Activated naive CD4-positive, alpha-beta T cell treated with Interleukin-2 at 50 U/mL for 16 hours (primary cell): ENCODE measurements around the gene EMC9.

Experiments
- DNase-seq: peaks from one replicate; pipeline ENCODE4 v3.0.0-alpha.2; 2020

EMC9 gene

GRCh38 chr14:24147761-24148428, 6.5 kb upstream of the EMC9 start:
- no peak for DNase-seq

DNA sequence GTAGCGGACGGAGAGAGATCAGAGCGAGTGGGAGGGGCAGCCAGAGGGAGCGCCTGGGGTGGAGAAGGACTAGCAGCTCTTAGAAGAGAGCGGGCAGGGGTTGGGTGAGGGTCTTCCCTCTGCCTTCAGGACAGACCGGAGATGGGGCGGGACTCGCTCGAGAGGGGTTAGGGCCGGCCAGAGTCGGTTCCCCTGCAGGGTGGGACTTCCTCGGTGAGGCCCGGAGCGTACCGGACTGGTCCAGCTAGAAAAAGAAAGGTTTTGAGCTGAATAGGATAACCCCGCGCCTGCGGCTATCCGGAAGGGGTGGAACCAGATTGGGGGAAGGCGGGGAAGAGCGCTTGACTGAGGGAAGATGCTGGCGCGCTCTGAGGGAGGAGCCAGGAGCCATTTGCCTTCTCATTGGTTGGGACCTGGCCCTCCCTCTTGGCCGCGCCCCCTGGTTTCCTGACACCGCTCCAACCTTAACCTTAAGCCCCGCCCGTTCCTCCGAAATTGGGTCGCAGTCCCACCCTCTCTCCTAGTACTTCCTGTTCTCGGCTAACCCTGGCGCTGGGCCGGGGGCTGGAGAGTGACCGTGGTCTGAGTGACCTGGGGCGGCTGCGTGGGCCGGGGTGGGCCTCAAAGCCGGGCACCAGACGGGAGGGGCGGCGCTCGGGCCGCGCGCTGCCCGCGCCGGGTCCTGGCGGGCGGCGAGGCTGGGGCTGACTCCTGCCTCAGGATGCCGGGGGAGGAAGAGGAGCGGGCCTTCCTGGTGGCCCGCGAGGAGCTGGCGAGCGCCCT, 5.8 kb upstream of the EMC9 start, which contains the start of gene RNF31:
Gene RNF31, plus strand, starts transcription at position 521 of the 783 bp plus-strand sequence. Its CDS starts 201 bp downstream, at position 722.
- peak; percentile 99 for DNase-seq

DNA sequence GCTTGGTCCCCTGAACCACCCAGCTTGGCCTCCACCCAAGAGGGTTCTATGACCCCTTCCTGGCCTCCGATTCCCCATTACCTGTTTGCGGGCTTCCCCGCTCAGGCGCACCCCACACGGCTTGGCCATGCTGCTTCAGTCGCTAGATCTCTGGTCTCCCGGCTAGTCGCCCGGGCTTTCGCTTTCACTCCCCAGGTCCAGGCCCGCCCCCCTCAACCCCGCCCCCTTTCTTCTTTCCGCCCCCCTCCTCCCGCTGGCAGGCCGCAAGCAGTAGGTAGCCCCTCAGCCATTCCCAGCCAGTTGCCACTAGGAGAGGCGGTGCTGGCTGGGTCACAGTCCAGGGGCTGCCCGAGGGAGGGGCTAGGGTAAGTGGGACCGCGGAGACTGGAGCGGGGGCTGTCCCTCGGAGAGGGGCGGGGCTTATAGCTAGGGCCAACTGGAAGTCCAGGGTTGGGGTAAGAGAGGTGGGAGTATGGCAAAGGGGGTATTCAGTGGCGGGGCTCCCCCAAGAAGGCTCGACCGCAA, 5.1 kb upstream of the EMC9 start, which contains the start of gene PSME2:
Gene PSME2, minus strand, starts transcription at position 158 of the 525 bp plus-strand sequence. Its CDS starts 29 bp downstream, at position 129.
- DNase-seq: peak; percentile 88

DNA sequence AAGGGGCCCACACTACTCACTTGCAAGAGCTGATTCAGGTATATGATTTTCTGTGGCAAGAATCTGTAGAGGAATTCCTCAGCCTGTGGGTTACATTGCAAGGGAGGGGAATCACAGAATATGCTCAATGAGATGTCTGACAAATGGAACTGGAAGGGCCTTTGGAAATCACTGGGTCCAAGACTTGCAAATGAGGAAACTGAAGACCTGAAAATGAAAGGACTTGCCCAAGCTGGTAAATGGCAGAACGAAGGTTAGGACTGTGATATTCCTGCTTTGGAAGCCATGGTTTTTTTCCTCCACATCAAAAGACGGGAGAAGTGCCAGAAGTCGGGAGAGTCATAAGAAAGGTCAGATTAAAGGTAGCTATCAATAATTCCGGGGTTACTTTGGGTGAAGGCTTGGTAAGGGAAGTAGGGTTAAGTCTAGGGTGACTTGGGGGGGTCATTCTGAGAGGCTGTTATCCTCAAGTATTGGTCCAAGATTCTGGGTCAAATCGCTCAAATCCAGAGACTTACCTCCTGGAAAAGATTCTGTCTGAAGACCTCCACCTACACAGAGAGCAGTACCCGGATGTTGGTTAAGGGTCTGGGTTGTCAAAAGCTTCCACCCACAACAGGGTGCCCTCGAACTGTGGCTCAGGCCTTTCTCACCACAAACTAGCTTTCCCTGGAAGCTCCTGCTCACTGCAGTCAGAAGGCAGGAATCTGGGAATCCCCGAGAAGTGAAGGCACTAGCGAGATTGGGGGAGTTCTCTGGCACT, 4.5 kb upstream of the EMC9 start:
- no peak for DNase-seq

- no peak for DNase-seq
These were observed 3.8 kb upstream of the EMC9 start for GRCh38 chr14:24145219-24145618.

DNA sequence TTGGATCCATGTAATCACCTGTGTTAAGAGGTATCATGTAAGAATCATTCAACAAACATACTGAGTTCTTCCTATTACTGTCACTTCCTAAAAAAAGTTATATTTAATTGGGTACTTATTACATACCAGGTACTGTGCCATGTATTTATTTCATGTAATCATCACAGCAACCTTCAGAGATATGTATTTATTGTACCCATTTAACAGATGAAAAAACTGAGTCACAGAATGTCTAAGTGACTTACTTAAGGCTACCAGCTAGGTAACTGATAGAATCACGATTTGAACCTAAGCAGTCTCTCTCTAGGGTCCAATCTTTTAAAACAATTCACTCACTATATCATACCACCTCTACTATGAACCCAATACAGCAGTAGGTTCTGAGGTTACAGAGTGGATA, 3.1 kb upstream of the EMC9 start:
- no peak for DNase-seq

- no peak for DNase-seq
These were observed 2.1 kb upstream of the EMC9 start for GRCh38 chr14:24143511-24143910.

GRCh38 chr14:24139272-24139934, 2.0 kb downstream of the EMC9 start:
- peak; percentile 32 for DNase-seq

DNA sequence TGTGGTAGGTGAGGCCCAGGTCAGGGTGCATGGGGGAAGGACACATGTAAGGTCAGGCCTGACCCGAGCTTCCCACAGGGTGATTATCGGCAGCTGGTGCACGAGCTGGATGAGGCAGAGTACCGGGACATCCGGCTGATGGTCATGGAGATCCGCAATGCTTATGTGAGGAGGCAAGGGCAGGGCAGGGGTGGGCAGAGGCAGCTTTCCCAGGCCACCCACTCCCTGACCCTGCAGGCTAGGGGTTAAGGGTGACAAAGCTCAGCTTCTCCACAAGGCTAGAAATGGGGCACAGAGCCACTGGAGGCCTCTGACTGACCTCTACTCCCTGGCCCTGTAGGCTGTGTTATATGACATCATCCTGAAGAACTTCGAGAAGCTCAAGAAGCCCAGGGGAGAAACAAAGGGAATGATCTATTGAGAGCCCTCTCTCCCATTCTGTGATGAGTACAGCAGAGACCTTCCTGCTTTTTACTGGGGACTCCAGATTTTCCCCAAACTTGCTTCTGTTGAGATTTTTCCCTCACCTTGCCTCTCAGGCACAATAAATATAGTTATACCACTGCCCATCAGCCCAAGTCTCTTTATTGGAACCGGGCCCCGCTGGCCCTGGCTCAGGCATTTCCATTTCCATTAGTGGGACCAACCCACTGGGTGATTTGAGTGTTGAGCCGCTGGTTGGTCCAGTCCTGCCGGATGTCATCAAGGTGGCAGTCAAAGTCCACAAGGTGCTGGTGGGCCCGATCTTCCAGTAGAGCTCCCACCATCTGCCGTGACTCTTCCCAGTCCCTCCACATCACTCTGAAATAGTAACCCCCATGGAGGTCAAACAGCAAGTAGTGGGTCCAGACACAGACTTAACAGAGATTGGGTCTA, 2.8 kb downstream of the EMC9 start:
- DNase-seq: no peak

- no peak for DNase-seq
These were observed 3.6 kb downstream of the EMC9 start for GRCh38 chr14:24137529-24138395.

GRCh38 chr14:24136684-24137528, 4.5 kb downstream of the EMC9 start:
- DNase-seq: peak; percentile 22

- peak; percentile 93 for DNase-seq
These were observed 5.3 kb downstream of the EMC9 start, which contains the start of gene PSME1 for GRCh38 chr14:24135834-24136683. PSME1 (plus strand) TSS chr14:24136194; CDS start chr14:24136263, 69 bp downstream.

DNA sequence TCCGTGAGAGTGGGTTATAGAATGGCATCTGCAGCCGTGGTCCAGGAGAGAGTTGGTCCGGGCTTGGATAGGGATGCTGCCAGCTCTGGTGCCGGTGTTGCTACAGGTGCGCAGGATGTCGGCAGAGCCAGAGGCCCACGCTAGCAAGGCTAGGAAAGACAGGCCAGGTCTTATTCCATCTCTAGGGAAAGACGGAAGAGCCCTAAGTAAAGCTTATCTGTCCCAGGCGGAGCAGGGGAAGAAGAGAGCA, 5.9 kb downstream of the EMC9 start:
- DNase-seq: no peak

DNA sequence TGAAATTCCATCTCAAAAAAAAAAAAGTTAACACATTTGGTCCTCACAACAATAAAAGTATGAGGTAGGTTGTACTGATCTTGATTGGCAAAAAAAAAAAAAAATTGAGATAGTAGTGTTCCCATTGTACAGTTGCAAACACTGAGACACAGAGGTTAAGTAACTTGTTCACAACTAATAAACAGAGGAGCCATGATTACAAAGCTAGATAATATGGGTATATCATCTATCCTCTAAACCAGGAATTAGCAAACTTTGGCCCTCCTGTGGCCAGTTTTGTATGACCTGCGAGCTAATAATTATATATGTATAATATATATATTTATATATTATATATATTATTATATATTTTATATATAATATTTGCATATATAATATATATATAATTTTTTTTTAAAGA, 7.7 kb downstream of the EMC9 start:
- DNase-seq: no peak

DNA sequence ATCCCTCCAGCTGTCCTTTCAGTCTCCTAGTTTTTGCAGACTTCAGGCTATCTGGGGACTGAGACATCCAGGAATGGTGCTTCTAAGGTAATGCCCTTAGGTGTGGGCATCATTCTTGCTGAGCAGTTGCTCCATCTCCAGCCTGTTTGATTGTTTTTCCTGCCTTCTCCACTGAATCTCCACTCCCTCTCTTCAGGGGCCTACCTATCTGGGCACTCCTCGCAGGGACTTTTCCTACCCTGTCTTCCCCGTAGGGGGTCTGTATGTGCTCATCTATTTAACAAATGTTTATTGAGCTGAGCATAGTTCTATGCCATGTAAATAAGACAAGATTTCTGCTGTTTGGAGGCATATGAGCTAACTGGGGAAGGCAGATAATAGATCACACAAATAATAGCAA, 8.4 kb downstream of the EMC9 start:
- no peak for DNase-seq

GRCh38 chr14:24132061-24132685, 9.2 kb downstream of the EMC9 start:
- DNase-seq: peak; percentile 20

- DNase-seq: no peak
These were observed 9.8 kb downstream of the EMC9 start for GRCh38 chr14:24131549-24131966.
